ENCODE measurements around the gene EDAR.

GRCh38 chr2:108928660-108929377 lies 60.2 kb downstream of the EDAR start:
- TF ChIP-seq CTCF (optimal IDR thresholded peaks at IDR 0.05 in 1 of 3, IDR thresholded peaks at IDR 0.05 in 1 of 3, conservative IDR thresholded peaks at IDR 0.05 in 1 of 3; ENCODE audit: extremely low read depth in 1 of 3, insufficient read depth in 2 of 3, low read length in 3 of 3): no peak
- TF ChIP-seq EZH2 (IDR thresholded peaks at IDR 0.05; ENCODE audit: low read length): no peak
